H1 (cell line): ENCODE measurements around the gene SERPINA1. TPM values are rescaled to one million over a fixed set of nuclear protein-coding genes. Genes with fewer than 3 reads are reported as not detected.
A peak's percentile ranks its signal among the peaks of the same experiment; 100 is the strongest.

Experiments
- ATF2 ChIP-seq: IDR thresholded peaks from 2 replicates; pipeline ENCODE4 v1.6.1; 2012; ENCODE audit warnings: low read length, inconsistent platforms
- CHD1 ChIP-seq: IDR thresholded peaks from 2 replicates; pipeline ENCODE4 v1.6.1; 2012; ENCODE audit warnings: low read depth, low read length, improper control_type of control experiment
- CTBP2 ChIP-seq: IDR thresholded peaks from 2 replicates; pipeline ENCODE4 v1.7.0; 2011; ENCODE audit warnings: borderline replicate concordance, mild to moderate bottlenecking, moderate library complexity, mixed read lengths, low read length; ENCODE audit not compliant: insufficient read depth, insufficient read length
- EZH2 ChIP-seq: fragments of 200-600 bp; sonication (generic); IDR thresholded peaks from 2 replicates; pipeline ENCODE4 v1.7.1; 2012; ENCODE audit warnings: low read depth, mild to moderate bottlenecking, moderate library complexity, low read length, inconsistent platforms; ENCODE audit not compliant: severe bottlenecking
- HDAC2 ChIP-seq, 2 experiments: fragments of 300-600 bp in 1 of 2; sonication (generic) in 1 of 2; IDR thresholded peaks; 2 replicates each; pipeline ENCODE4 v1.6.1; 2011 to 2012; ENCODE audit warnings: low read depth in 2 of 2, low read length in 2 of 2, mild to moderate bottlenecking in 2 of 2, moderate library complexity in 2 of 2, borderline replicate concordance in 1 of 2, inconsistent platforms in 1 of 2
- HDAC6 ChIP-seq: IDR thresholded peaks from one replicate; pipeline ENCODE4 v1.7.1; 2012; ENCODE audit warnings: low read depth, mild to moderate bottlenecking, inconsistent platforms, low read length, moderate library complexity
- MAFK ChIP-seq: IDR thresholded peaks from 2 replicates; pipeline ENCODE4 v1.6.1; 2012; ENCODE audit warnings: low read depth, mild to moderate bottlenecking, improper control_type of control experiment, low read length
- MAX ChIP-seq: IDR thresholded peaks from 2 replicates; pipeline ENCODE4 v1.6.1; 2012; ENCODE audit warnings: inconsistent platforms
- NANOG ChIP-seq: IDR thresholded peaks from 2 replicates; pipeline ENCODE4 v1.6.1; 2011; ENCODE audit warnings: low read length, low read depth, mild to moderate bottlenecking, inconsistent platforms; ENCODE audit not compliant: insufficient read depth, poor library complexity, severe bottlenecking
- POLR2AphosphoS5 ChIP-seq: IDR thresholded peaks from 2 replicates; pipeline ENCODE4 v1.6.1; 2011; ENCODE audit warnings: low read depth, low read length
- polyA plus RNA-seq, 7 experiments: library from polyadenylated mRNA; depleted of rRNA in 3 of 7; stranded (reverse) in 5 of 7; unstranded in 2 of 7; fragments of >200 nt in 5 of 7; fragments of 200-250 nt in 2 of 7; gene quantifications; 1 replicate in 5 of 7; 2 replicates in 1 of 7; 4 replicates in 1 of 7; pipeline versions ENCODE4 v1.2.1 to v1.2.3, GENCODE V29; 2011 to 2013; ENCODE audit warnings: missing spikeins in 2 of 7, mixed read lengths in 2 of 7
- total RNA-seq: library from RNA; stranded (reverse); fragmentation: NEBNext Ultra II Directional; extraction: Animal tissue kit (Norgen Biotek cat#: 25700); gene quantifications from 2 replicates; pipeline ENCODE4 v1.2.1, GENCODE V29; 2021

SERPINA1 gene
- total and polyA plus RNA-seq, 2 of the 8 experiments (the other 6 are each of a cell fraction or from before 2014, with no cell fraction given): 0.08 TPM; not detected in 1

GRCh38 chr14:94397289-94398181, 9.1 kb upstream of the SERPINA1 start (continued):
- TF ChIP-seq MAX: no peak
- TF ChIP-seq CTBP2: no peak
- peak in 1 of 2 experiments; percentile 70; a peak in 1 of 4 replicates for TF ChIP-seq HDAC2 (IDR thresholded peaks at IDR 0.05; ENCODE audit: borderline replicate concordance in 1 of 2, low read depth in 2 of 2, low read length in 2 of 2)
- no peak for TF ChIP-seq MAFK
- TF ChIP-seq HDAC6: no peak
- no peak for TF ChIP-seq EZH2
- no peak for TF ChIP-seq POLR2AphosphoS5
- peak; percentile 87 for TF ChIP-seq NANOG
- no peak for TF ChIP-seq ATF2
- TF ChIP-seq CHD1: no peak
